Vagina (tissue), 2 donors: ENCODE measurements around the gene TPO.
"Not testable (repeated sequence)": the region's sequence is repeated elsewhere in the genome, so short reads cannot be mapped to it uniquely, and the experiment has no call there.

Source experiments
- POLR2A ChIP-seq, 2 donors: fragments of 450-650 bp; IDR thresholded peaks; one replicate each; pipeline ENCODE4 v1.6.1; 2017; ENCODE audit warnings: antibody characterized with exemption in 2 of 2, mild to moderate bottlenecking in 2 of 2, moderate library complexity in 2 of 2
- POLR2AphosphoS5 ChIP-seq, 2 donors: sonication (generic); formaldehyde crosslinking; IDR thresholded peaks; one replicate each; pipeline ENCODE4 v1.9.0; 2017; ENCODE audit warnings: antibody characterized with exemption in 2 of 2, mild to moderate bottlenecking in 2 of 2, low read depth in 1 of 2; ENCODE audit not compliant: insufficient read depth in 1 of 2
- TF ChIP-seq, protein P1 (sequence below), 3 experiments: fragments of 450-650 bp in 2 of 3; fragments of 200-600 bp in 1 of 3; sonication (generic) in 1 of 3; IDR thresholded peaks; one replicate each; pipeline ENCODE4 v1.5.1; 2017 to 2019; ENCODE audit warnings: antibody characterized with exemption in 3 of 3, mild to moderate bottlenecking in 2 of 3, moderate library complexity in 2 of 3

DNA sequence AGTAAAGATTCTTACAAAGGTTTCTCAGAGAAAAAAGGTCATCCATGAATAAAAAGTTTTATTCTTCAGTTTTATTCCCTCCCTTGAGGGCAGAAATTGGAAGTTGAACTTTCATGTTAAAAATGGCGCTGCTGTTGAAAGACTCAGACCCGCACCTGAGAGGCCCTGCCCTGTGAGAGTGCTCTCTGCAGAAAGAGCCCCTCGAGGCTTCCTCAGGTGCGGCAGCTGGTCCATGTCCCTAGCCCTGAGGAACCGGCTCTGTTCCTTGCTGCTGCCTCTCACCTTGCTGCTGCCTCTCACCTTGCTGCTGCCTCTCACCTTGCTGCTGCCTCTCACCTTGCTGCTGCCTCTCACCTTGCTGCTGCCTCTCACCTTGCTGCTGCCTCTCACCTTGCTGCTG, 104.0 kb downstream of the TPO start:
- TF ChIP-seq, protein P1, sequence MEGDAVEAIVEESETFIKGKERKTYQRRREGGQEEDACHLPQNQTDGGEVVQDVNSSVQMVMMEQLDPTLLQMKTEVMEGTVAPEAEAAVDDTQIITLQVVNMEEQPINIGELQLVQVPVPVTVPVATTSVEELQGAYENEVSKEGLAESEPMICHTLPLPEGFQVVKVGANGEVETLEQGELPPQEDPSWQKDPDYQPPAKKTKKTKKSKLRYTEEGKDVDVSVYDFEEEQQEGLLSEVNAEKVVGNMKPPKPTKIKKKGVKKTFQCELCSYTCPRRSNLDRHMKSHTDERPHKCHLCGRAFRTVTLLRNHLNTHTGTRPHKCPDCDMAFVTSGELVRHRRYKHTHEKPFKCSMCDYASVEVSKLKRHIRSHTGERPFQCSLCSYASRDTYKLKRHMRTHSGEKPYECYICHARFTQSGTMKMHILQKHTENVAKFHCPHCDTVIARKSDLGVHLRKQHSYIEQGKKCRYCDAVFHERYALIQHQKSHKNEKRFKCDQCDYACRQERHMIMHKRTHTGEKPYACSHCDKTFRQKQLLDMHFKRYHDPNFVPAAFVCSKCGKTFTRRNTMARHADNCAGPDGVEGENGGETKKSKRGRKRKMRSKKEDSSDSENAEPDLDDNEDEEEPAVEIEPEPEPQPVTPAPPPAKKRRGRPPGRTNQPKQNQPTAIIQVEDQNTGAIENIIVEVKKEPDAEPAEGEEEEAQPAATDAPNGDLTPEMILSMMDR (IDR thresholded peaks at IDR 0.05), result not testable (repeated sequence)
- TF ChIP-seq POLR2AphosphoS5 (IDR thresholded peaks at IDR 0.05; ENCODE audit: insufficient read depth in 1 of 2, low read depth in 1 of 2); POLR2A (IDR thresholded peaks at IDR 0.05): not testable (repeated sequence)
